ENCODE data around the gene METTL14.

Gene METTL14

DNA sequence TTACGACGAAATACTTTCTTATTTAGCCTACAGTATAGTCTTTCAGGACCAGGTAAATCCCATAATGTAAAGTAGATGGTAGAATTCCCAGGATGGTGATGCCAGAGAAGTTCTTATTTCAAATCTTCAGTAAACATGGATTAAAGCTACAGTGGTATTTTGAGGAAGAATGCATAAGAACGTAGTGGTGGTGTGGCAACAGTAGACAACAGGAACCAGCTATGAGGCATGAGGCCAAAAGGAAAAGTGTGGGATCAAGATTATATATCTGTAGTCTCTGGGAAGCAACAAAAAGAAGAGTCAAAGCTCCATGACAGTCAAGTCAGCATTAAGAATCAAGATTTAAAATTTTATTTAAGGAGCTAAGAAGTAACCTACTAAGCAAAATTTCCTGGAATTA, 60.2 kb downstream of the METTL14 start:
- no peak overlapping the region for H3K4me2 ChIP-seq (ENCODE audit: low read length)
- H2AFZ ChIP-seq = no peak overlapping the region
- no peak overlapping the region for H3K27ac ChIP-seq
- TF ChIP-seq CTCF (IDR thresholded peaks at IDR 0.05) = no peak
- no peaks in the 10 kb centered on the region for H3K9me3 ChIP-seq (ENCODE audit: control insufficient read depth, low read length)
- H3K4me1 ChIP-seq = no peaks in the 10 kb centered on the region
- H3K79me2 ChIP-seq = no peaks in the 10 kb centered on the region
- no peak overlapping the region for H3K4me3 ChIP-seq (ENCODE audit: low read depth, low read length)
- no peaks in the 10 kb centered on the region for H3K36me3 ChIP-seq (ENCODE audit: control insufficient read depth, insufficient read depth, low read length)
- H3K27me3 ChIP-seq (ENCODE audit: control insufficient read depth, insufficient read depth, low read length) = no peaks in the 10 kb centered on the region
- H3K9ac ChIP-seq = no peak overlapping the region

DNA sequence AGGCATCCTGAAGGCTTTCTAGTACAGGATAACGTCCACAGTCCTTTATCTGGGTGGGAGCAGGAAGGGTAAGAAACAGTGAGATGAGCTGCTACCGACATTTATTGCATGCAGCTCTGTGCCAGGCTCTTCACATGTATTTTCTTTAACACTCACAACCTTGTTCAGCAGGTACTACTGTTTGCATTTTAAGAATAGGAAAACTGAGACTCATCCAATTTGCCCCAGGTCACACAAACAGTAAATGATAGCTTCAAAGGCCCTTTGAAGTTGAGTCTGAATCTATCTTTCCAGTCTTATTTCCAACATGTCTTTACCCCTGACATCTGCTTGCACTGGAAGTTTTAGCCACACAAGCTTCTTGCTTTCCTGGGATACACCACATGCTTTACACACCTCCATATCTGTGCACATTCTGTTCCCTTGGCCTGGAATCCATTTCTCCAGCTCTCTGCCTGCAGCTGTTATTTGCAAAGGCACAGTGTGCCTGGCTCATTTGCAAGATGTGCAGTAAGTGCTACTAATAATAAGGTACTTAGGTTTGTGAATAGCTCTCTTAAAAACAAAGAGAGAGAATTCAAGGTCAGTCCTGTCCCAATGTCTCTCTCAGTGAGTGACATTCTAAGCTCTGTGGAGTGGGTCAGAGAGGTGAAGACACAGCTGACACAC, 61.2 kb downstream of the METTL14 start:
- no peak overlapping the region for H3K27ac ChIP-seq
- no peak overlapping the region for H3K4me2 ChIP-seq (ENCODE audit: low read length)
- no peaks in the 10 kb centered on the region for H3K9me3 ChIP-seq (ENCODE audit: control insufficient read depth, low read length)
- TF ChIP-seq CTCF (IDR thresholded peaks at IDR 0.05) = no peak
- no peak overlapping the region for H3K4me3 ChIP-seq (ENCODE audit: low read depth, low read length)
- no peaks in the 10 kb centered on the region for H3K79me2 ChIP-seq
- H3K27me3 ChIP-seq (ENCODE audit: control insufficient read depth, insufficient read depth, low read length) = no peaks in the 10 kb centered on the region
- H3K4me1 ChIP-seq = no peaks in the 10 kb centered on the region
- no peak overlapping the region for H2AFZ ChIP-seq
- H3K9ac ChIP-seq = no peak overlapping the region
- H3K36me3 ChIP-seq (ENCODE audit: control insufficient read depth, insufficient read depth, low read length) = no peaks in the 10 kb centered on the region

DNA sequence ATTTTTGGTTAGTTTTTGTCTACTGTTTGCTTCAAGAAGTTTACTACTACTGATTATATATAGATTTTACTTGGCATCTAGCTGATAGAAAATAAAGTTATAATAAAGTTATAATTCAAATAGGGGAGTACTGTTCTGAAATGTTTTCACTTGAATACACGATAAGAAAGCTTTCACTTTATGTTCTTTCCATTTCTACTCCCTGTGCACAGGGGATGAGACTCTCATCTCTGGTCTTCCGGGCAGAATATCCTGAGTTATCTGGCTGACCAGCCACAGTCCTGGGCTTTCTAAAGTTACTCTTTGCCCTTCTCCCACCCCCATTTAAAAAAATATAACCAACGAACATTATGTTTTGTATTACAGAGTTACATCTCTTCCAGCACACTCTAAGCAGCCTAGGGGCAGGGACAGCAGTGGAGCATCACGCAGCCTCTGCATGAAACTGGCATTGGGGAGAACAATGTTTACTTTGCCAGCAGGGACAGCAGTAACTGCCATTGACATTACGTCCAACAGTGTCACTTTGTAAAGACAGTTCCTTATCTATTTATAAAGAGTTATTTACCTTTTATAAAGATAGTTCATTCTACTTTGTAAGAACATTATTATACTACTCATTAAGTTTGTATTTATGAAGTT, 64.3 kb downstream of the METTL14 start:
- H3K9me3 ChIP-seq (ENCODE audit: control insufficient read depth, low read length) = no peaks in the 10 kb centered on the region
- H3K27me3 ChIP-seq (ENCODE audit: control insufficient read depth, insufficient read depth, low read length) = no peaks in the 10 kb centered on the region
- H3K27ac ChIP-seq = no peak overlapping the region
- H3K79me2 ChIP-seq = no peaks in the 10 kb centered on the region
- H3K4me2 ChIP-seq (ENCODE audit: low read length) = no peak overlapping the region
- H3K4me3 ChIP-seq (ENCODE audit: low read depth, low read length) = no peak overlapping the region
- H3K9ac ChIP-seq = no peak overlapping the region
- H3K4me1 ChIP-seq = no peaks in the 10 kb centered on the region
- H2AFZ ChIP-seq = no peak overlapping the region
- no peaks in the 10 kb centered on the region for H3K36me3 ChIP-seq (ENCODE audit: control insufficient read depth, insufficient read depth, low read length)
- TF ChIP-seq CTCF (IDR thresholded peaks at IDR 0.05) = no peak

GRCh38 chr4:118751629-118752323, 66.6 kb downstream of the METTL14 start:
- Histone ChIP-seq H3K9me3 (ENCODE audit: control insufficient read depth, low read length) (no peaks in the 10 kb centered on the region), H3K4me1 (peaks cover 3% of the 10 kb centered on the region), H3K36me3 (ENCODE audit: control insufficient read depth, insufficient read depth, low read length) (no peaks in the 10 kb centered on the region), H3K79me2 (no peaks in the 10 kb centered on the region), H3K27me3 (ENCODE audit: control insufficient read depth, insufficient read depth, low read length) (no peaks in the 10 kb centered on the region), H3K4me3 (ENCODE audit: low read depth, low read length) (no peak overlapping the region), H2AFZ (no peak overlapping the region), H3K27ac (peak overlapping the region; percentile 53), H3K4me2 (ENCODE audit: low read length) (no peak overlapping the region), H3K9ac (no peak overlapping the region)
- no peak for TF ChIP-seq CTCF (IDR thresholded peaks at IDR 0.05)

All from parathyroid adenoma (tissue), 2 donors.